ENCODE measurements around the gene KRTAP12-1. TPM values are rescaled to one million over a fixed set of nuclear protein-coding genes. Genes with fewer than 3 reads are reported as not detected.

The KRTAP12-1 gene
- total and polyA plus RNA-seq, 2 donors (not counting 1 experiment from before 2014, with no cell fraction given) = not detected

DNA sequence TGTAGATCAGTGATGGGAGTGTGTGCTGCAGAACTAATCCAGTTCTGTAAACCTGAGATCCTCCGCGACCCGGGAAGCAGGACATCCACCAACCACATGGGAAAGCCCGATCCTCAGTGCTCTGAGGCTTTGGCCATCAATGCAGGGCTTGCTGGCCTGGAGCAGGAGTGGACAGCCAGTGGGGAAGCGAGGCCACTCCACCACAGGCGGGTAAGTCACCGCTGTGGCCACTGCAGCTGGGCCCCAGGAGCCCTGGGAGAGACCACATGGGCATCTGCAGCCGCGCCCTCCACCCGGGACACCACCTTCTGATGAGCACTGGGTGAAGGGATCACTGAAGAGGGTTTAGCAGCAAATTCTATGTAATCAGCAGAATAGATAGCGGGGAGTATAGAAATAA, 811 bp downstream of the KRTAP12-1 start:
- Histone ChIP-seq H3K4me2 (ENCODE audit: extremely low read depth, insufficient read depth, low read length) (no peak overlapping the region), H3K27me3 (ENCODE audit: control insufficient read depth, insufficient read depth, low read length) (no peaks in the 10 kb centered on the region), H3K9me3 (ENCODE audit: control insufficient read depth, insufficient read depth, low read depth, low read length) (no peaks in the 10 kb centered on the region), H3K79me2 (ENCODE audit: control insufficient read depth, insufficient read depth, low read length) (no peaks in the 10 kb centered on the region), H2AFZ (ENCODE audit: low read length) (no peak overlapping the region), H3K9ac (ENCODE audit: insufficient read depth, low read length) (no peak overlapping the region), H3K4me1 (ENCODE audit: control insufficient read depth, extremely low read depth, insufficient read depth, low read length) (no peaks in the 10 kb centered on the region), H3K4me3 (replicated peaks in 1 of 4; ENCODE audit: control extremely low read depth in 1 of 4, insufficient read depth in 1 of 4, low read depth in 3 of 4, low read length in 4 of 4) (no peak overlapping the region), H3K27ac (ENCODE audit: insufficient read depth, low read length) (no peak overlapping the region), H3K36me3 (ENCODE audit: control insufficient read depth, insufficient read depth, low read length) (no peaks in the 10 kb centered on the region), H4K20me1 (ENCODE audit: control insufficient read depth, extremely low read depth, insufficient read depth, low read length) (no peaks in the 10 kb centered on the region)
- no peak for DNase-seq (ENCODE audit: low read depth in 2 of 2)
- TF ChIP-seq, protein P1, sequence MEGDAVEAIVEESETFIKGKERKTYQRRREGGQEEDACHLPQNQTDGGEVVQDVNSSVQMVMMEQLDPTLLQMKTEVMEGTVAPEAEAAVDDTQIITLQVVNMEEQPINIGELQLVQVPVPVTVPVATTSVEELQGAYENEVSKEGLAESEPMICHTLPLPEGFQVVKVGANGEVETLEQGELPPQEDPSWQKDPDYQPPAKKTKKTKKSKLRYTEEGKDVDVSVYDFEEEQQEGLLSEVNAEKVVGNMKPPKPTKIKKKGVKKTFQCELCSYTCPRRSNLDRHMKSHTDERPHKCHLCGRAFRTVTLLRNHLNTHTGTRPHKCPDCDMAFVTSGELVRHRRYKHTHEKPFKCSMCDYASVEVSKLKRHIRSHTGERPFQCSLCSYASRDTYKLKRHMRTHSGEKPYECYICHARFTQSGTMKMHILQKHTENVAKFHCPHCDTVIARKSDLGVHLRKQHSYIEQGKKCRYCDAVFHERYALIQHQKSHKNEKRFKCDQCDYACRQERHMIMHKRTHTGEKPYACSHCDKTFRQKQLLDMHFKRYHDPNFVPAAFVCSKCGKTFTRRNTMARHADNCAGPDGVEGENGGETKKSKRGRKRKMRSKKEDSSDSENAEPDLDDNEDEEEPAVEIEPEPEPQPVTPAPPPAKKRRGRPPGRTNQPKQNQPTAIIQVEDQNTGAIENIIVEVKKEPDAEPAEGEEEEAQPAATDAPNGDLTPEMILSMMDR (conservative IDR thresholded peaks at IDR 0.05 in 1 of 2, IDR thresholded peaks at IDR 0.05 in 1 of 2; ENCODE audit: low read depth in 1 of 2, low read length in 2 of 2) = no peak
- TF ChIP-seq EZH2 (IDR thresholded peaks at IDR 0.05; ENCODE audit: low read length, missing control alignments) = no peak

DNA sequence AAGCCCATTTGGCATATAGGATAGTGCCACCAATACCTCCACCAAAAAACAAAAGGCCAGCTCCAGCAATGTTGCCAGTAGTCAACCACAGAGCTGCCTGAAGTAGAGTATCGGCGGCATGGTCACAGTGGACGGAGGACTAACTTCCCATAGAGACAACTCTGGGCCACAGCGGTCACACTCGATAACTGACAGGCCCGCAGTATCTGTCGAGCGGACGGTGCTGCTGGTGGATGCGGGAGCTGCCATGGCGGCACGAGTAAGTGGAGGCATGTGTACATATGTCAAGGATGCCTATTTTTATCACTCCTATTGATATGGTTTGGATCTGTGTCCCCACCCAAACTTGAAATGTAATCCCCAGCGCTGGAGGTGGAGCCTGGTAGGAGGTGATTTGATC, 4.1 kb downstream of the KRTAP12-1 start:
- H4K20me1 ChIP-seq (ENCODE audit: control insufficient read depth, extremely low read depth, insufficient read depth, low read length) = no peaks in the 10 kb centered on the region
- no peaks in the 10 kb centered on the region for H3K79me2 ChIP-seq (ENCODE audit: control insufficient read depth, insufficient read depth, low read length)
- DNase-seq (ENCODE audit: low read depth in 2 of 2) = no peak
- H3K9me3 ChIP-seq (ENCODE audit: control insufficient read depth, insufficient read depth, low read depth, low read length) = no peaks in the 10 kb centered on the region
- no peaks in the 10 kb centered on the region for H3K4me1 ChIP-seq (ENCODE audit: control insufficient read depth, extremely low read depth, insufficient read depth, low read length)
- no peak overlapping the region for H3K4me2 ChIP-seq (ENCODE audit: extremely low read depth, insufficient read depth, low read length)
- no peak overlapping the region for H3K9ac ChIP-seq (ENCODE audit: insufficient read depth, low read length)
- TF ChIP-seq, protein P1 (conservative IDR thresholded peaks at IDR 0.05 in 1 of 2, IDR thresholded peaks at IDR 0.05 in 1 of 2; ENCODE audit: low read depth in 1 of 2, low read length in 2 of 2) = no peak
- no peak for TF ChIP-seq EZH2 (IDR thresholded peaks at IDR 0.05; ENCODE audit: low read length, missing control alignments)
- H3K4me3 ChIP-seq (replicated peaks in 1 of 4; ENCODE audit: control extremely low read depth in 1 of 4, insufficient read depth in 1 of 4, low read depth in 3 of 4, low read length in 4 of 4) = no peak overlapping the region
- no peaks in the 10 kb centered on the region for H3K36me3 ChIP-seq (ENCODE audit: control insufficient read depth, insufficient read depth, low read length)
- H3K27me3 ChIP-seq (ENCODE audit: control insufficient read depth, insufficient read depth, low read length) = no peaks in the 10 kb centered on the region
- H3K27ac ChIP-seq (ENCODE audit: insufficient read depth, low read length) = no peak overlapping the region
- no peak overlapping the region for H2AFZ ChIP-seq (ENCODE audit: low read length)

DNA sequence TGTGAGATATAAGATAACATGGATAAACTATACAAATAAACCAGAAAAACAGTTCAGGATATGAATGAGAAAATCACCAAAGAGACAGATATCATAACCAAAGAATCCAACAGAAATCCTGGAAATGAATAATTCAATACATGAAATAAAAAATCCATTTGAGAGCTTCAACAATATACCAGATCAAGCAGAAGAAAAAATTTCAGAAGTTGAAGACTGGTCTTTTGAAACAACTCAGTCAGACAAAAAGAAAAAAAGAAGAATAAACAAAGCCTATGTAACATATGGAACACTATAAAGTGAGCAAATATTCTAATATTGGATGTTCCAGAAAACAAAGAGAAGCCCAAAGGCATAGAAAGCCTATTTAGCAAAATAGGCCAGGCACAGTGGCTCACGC, 10.1 kb downstream of the KRTAP12-1 start:
- Histone ChIP-seq H3K79me2 (ENCODE audit: control insufficient read depth, insufficient read depth, low read length) (no peaks in the 10 kb centered on the region), H3K9ac (ENCODE audit: insufficient read depth, low read length) (no peak overlapping the region), H3K4me3 (replicated peaks in 1 of 4; ENCODE audit: control extremely low read depth in 1 of 4, insufficient read depth in 1 of 4, low read depth in 3 of 4, low read length in 4 of 4) (no peak overlapping the region), H3K4me1 (ENCODE audit: control insufficient read depth, extremely low read depth, insufficient read depth, low read length) (no peaks in the 10 kb centered on the region), H3K27me3 (ENCODE audit: control insufficient read depth, insufficient read depth, low read length) (no peaks in the 10 kb centered on the region), H3K27ac (ENCODE audit: insufficient read depth, low read length) (no peak overlapping the region), H2AFZ (ENCODE audit: low read length) (no peak overlapping the region), H3K9me3 (ENCODE audit: control insufficient read depth, insufficient read depth, low read depth, low read length) (no peaks in the 10 kb centered on the region), H4K20me1 (ENCODE audit: control insufficient read depth, extremely low read depth, insufficient read depth, low read length) (no peaks in the 10 kb centered on the region), H3K4me2 (ENCODE audit: extremely low read depth, insufficient read depth, low read length) (no peak overlapping the region), H3K36me3 (ENCODE audit: control insufficient read depth, insufficient read depth, low read length) (no peaks in the 10 kb centered on the region)
- DNase-seq (ENCODE audit: low read depth in 2 of 2) = no peak
- TF ChIP-seq, protein P1 (conservative IDR thresholded peaks at IDR 0.05 in 1 of 2, IDR thresholded peaks at IDR 0.05 in 1 of 2; ENCODE audit: low read depth in 1 of 2, low read length in 2 of 2) = no peak
- no peak for TF ChIP-seq EZH2 (IDR thresholded peaks at IDR 0.05; ENCODE audit: low read length, missing control alignments)

All from fibroblast of lung (primary cell).